ENCODE results near the gene MORC1.

- TF ChIP-seq, protein P1, sequence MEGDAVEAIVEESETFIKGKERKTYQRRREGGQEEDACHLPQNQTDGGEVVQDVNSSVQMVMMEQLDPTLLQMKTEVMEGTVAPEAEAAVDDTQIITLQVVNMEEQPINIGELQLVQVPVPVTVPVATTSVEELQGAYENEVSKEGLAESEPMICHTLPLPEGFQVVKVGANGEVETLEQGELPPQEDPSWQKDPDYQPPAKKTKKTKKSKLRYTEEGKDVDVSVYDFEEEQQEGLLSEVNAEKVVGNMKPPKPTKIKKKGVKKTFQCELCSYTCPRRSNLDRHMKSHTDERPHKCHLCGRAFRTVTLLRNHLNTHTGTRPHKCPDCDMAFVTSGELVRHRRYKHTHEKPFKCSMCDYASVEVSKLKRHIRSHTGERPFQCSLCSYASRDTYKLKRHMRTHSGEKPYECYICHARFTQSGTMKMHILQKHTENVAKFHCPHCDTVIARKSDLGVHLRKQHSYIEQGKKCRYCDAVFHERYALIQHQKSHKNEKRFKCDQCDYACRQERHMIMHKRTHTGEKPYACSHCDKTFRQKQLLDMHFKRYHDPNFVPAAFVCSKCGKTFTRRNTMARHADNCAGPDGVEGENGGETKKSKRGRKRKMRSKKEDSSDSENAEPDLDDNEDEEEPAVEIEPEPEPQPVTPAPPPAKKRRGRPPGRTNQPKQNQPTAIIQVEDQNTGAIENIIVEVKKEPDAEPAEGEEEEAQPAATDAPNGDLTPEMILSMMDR (IDR thresholded peaks at IDR 0.05), result no peak
- TF ChIP-seq EP300 (IDR thresholded peaks at IDR 0.05) (no peak), POLR2A (IDR thresholded peaks at IDR 0.05) (no peak)
These were observed 2.5 kb downstream of the MORC1 start for GRCh38 chr3:109115451-109115850.
